ENCODE measurements around the gene SERPINB1. TPM values are rescaled to one million over a fixed set of nuclear protein-coding genes. Genes with fewer than 3 reads are reported as not detected.
A peak's percentile ranks its signal among the peaks of the same experiment; 100 is the strongest.

The SERPINB1 gene
- total RNA-seq, 2 donors from 2014 or later: 135 to 173 TPM

GRCh38 chr6:2859185-2859700 lies 17.6 kb upstream of the SERPINB1 start:
- H3K27ac ChIP-seq: peak overlapping the region; percentile 74
- no peak for DNase-seq
- no peaks in the 10 kb centered on the region for H3K9me3 ChIP-seq
- no peaks in the 10 kb centered on the region for H3K36me3 ChIP-seq
- intact Hi-C loops (cut with DNase I): no loop called here
- H3K9ac ChIP-seq (ENCODE audit: low read depth in 2 of 2, low read length in 2 of 2): no peak overlapping the region
- H3K4me1 ChIP-seq: no peaks in the 10 kb centered on the region
- H3K4me3 ChIP-seq: no peak overlapping the region
- TF ChIP-seq CTCF (IDR thresholded peaks at IDR 0.05): no peak
- H3K27me3 ChIP-seq: no peaks in the 10 kb centered on the region

- Histone ChIP-seq H3K4me3 (no peak overlapping the region), H3K36me3 (no peaks in the 10 kb centered on the region), H3K27ac (peak overlapping the region; percentile 74), H3K27me3 (no peaks in the 10 kb centered on the region), H3K9me3 (no peaks in the 10 kb centered on the region), H3K4me1 (no peaks in the 10 kb centered on the region), H3K9ac (ENCODE audit: low read depth in 2 of 2, low read length in 2 of 2) (peak overlapping the region in 1 of 2 donors; percentile 30)
- TF ChIP-seq CTCF (IDR thresholded peaks at IDR 0.05): no peak
- DNase-seq: no peak
- intact Hi-C loops (cut with DNase I): no loop called here
These were observed 16.1 kb upstream of the SERPINB1 start for GRCh38 chr6:2857580-2858337.

- H3K27me3 ChIP-seq: no peaks in the 10 kb centered on the region
- no peaks in the 10 kb centered on the region for H3K9me3 ChIP-seq
- H3K9ac ChIP-seq (ENCODE audit: low read depth in 2 of 2, low read length in 2 of 2): no peak overlapping the region
- no peak for DNase-seq
- TF ChIP-seq CTCF (IDR thresholded peaks at IDR 0.05): no peak
- H3K4me1 ChIP-seq: no peaks in the 10 kb centered on the region
- H3K4me3 ChIP-seq: no peak overlapping the region
- intact Hi-C loops (cut with DNase I): no loop called here
- H3K27ac ChIP-seq: peak overlapping the region; percentile 74
- no peaks in the 10 kb centered on the region for H3K36me3 ChIP-seq
These were observed 15.5 kb upstream of the SERPINB1 start for GRCh38 chr6:2857185-2857579.

GRCh38 chr6:2855061-2855519 lies 13.4 kb upstream of the SERPINB1 start:
- DNase-seq: no peak
- TF ChIP-seq CTCF (IDR thresholded peaks at IDR 0.05): no peak
- no peaks in the 10 kb centered on the region for H3K27me3 ChIP-seq
- H3K9me3 ChIP-seq: no peaks in the 10 kb centered on the region
- no peaks in the 10 kb centered on the region for H3K36me3 ChIP-seq
- H3K27ac ChIP-seq: peak overlapping the region; percentile 20
- intact Hi-C loops (cut with DNase I): no loop called here
- no peaks in the 10 kb centered on the region for H3K4me1 ChIP-seq
- H3K4me3 ChIP-seq: no peak overlapping the region
- H3K9ac ChIP-seq (ENCODE audit: low read depth in 2 of 2, low read length in 2 of 2): peak overlapping the region in 1 of 2 donors; percentile 4

- intact Hi-C loops (cut with DNase I): loop anchor here (5.0 kb wide), 1 partner anchor 78 kb away; no protein-coding TSS in a partner anchor
- TF ChIP-seq CTCF (IDR thresholded peaks at IDR 0.05): no peak
- Histone ChIP-seq H3K9me3 (no peaks in the 10 kb centered on the region), H3K4me3 (no peak overlapping the region), H3K4me1 (no peaks in the 10 kb centered on the region), H3K36me3 (no peaks in the 10 kb centered on the region), H3K27ac (peak overlapping the region; percentile 42), H3K27me3 (no peaks in the 10 kb centered on the region), H3K9ac (ENCODE audit: low read depth in 2 of 2, low read length in 2 of 2) (peak overlapping the region in 1 of 2 donors; percentile 65)
- no peak for DNase-seq
These were observed 12.8 kb upstream of the SERPINB1 start for GRCh38 chr6:2854396-2854982.
